ENCODE results near the gene LARP1B. TPM values are rescaled to one million over a fixed set of nuclear protein-coding genes. Genes with fewer than 3 reads are reported as not detected.

The LARP1B gene
- total and polyA plus RNA-seq, 9 of the 15 experiments (the other 6 are each of a cell fraction or from before 2014, with no cell fraction given) = 19.2 to 59.7 (median 37.9) TPM

DNA sequence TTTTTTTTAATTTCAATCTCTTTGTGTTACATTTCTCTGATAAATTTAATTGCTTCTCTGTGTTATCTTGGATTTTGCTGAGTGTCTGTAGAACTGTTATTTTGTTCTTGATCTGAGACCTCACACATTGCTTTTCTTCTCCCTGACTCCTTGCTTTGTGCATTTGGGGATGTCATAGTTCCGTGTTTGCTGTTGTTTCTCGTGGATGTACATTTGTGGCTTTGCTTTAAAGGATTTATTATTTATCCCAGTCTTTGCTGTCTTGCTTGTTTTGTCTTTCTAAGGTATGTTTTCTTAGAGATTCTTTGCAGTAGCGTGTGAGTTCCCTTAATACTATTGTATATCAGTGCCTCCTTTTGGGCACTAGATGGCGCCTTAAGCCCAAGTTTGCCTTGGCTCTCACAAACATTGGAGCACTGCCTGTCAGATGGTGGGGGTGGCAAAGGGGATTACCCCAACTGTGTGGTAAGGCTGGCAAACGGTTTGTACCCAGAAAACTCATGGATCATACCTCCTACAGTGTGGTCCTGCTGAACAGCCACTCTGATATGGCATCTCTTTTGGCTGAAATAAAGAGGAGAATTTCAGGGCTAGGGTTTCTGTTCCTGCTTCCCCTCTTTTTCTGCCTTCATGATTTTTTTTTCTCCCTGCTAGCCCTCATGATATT lies 130.1 kb downstream of the LARP1B start (continued):
- no peak for TF ChIP-seq CAMTA2 (CRISPR knock-in tag; conservative IDR thresholded peaks at IDR 0.05)
- TF ChIP-seq ZNF143 (CRISPR knock-in tag; IDR thresholded peaks at IDR 0.05) = no peak
- TF ChIP-seq HEY1 (CRISPR knock-in tag; IDR thresholded peaks at IDR 0.05; ENCODE audit: borderline replicate concordance) = no peak
- no peak for TF ChIP-seq ZBTB12 (CRISPR knock-in tag; IDR thresholded peaks at IDR 0.05)
- TF ChIP-seq SMC3 (conservative IDR thresholded peaks at IDR 0.05; ENCODE audit: insufficient read depth, low read depth, low read length) = peak; percentile 86
- no peak for TF ChIP-seq IRF2 (CRISPR knock-in tag; IDR thresholded peaks at IDR 0.05)
- peak; percentile 16; the same call in 1 of the 2 replicates for TF ChIP-seq PKNOX1 (IDR thresholded peaks at IDR 0.05)
- TF ChIP-seq, protein P1, sequence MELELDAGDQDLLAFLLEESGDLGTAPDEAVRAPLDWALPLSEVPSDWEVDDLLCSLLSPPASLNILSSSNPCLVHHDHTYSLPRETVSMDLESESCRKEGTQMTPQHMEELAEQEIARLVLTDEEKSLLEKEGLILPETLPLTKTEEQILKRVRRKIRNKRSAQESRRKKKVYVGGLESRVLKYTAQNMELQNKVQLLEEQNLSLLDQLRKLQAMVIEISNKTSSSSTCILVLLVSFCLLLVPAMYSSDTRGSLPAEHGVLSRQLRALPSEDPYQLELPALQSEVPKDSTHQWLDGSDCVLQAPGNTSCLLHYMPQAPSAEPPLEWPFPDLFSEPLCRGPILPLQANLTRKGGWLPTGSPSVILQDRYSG (tag; conservative IDR thresholded peaks at IDR 0.05; ENCODE audit: low read depth) = no peak
- TF ChIP-seq THRB (CRISPR knock-in tag; conservative IDR thresholded peaks at IDR 0.05) = no peak
- TF ChIP-seq FOXP1 (CRISPR knock-in tag; IDR thresholded peaks at IDR 0.05) = no peak
- TF ChIP-seq JUND (IDR thresholded peaks at IDR 0.05; ENCODE audit: borderline replicate concordance, low read depth, low read length) = peak; percentile 10; the same call in 1 of the 2 replicates
- no peak for TF ChIP-seq JUND (tag; IDR thresholded peaks at IDR 0.05; ENCODE audit: borderline replicate concordance, low read depth, low read length)
- TF ChIP-seq HES1 (IDR thresholded peaks at IDR 0.05; ENCODE audit: low read depth) = no peak
- no peak for TF ChIP-seq SRF (CRISPR knock-in tag; IDR thresholded peaks at IDR 0.05)
- peak; percentile 49 for TF ChIP-seq ZFP36 (IDR thresholded peaks at IDR 0.05; ENCODE audit: low read depth, low read length, partially characterized antibody)
- no peak for TF ChIP-seq ZNF133 (CRISPR knock-in tag; IDR thresholded peaks at IDR 0.05)
- TF ChIP-seq FOXK2 (conservative IDR thresholded peaks at IDR 0.05 in 1 of 2, IDR thresholded peaks at IDR 0.05 in 1 of 2; ENCODE audit: low read depth in 2 of 2) = no peak
- TF ChIP-seq SRSF9 (IDR thresholded peaks at IDR 0.05; ENCODE audit: borderline replicate concordance, low read depth, low read length) = no peak
- no peak for TF ChIP-seq PURB (CRISPR knock-in tag; IDR thresholded peaks at IDR 0.05; ENCODE audit: low read depth)
- TF ChIP-seq NEUROD1 (IDR thresholded peaks at IDR 0.05; ENCODE audit: borderline replicate concordance, low read depth, low read length, partially characterized antibody) = no peak
- TF ChIP-seq COPS2 (conservative IDR thresholded peaks at IDR 0.05) = no peak
- TF ChIP-seq PRPF4 (IDR thresholded peaks at IDR 0.05; ENCODE audit: insufficient read depth, low read depth, low read length, poor library complexity, severe bottlenecking) = no peak
- TF ChIP-seq ILK (tag; IDR thresholded peaks at IDR 0.05; ENCODE audit: borderline replicate concordance, low read depth) = no peak
